H1 (cell line): ENCODE data around the gene EEPD1. TPM values are rescaled to one million over a fixed set of nuclear protein-coding genes. Genes with fewer than 3 reads are reported as not detected.

Experiments
- CTCF ChIA-PET: fragments of 300-600 bp; sonication (Branson Sonifier 250); formaldehyde crosslinking; loops from one replicate; lab custom pipeline; 2021; ENCODE audit not compliant: partially characterized antibody; lab: Charles Lee
- POLR2A ChIA-PET: fragments of 300-600 bp; sonication (Branson Sonifier 250); formaldehyde crosslinking; loops from one replicate; lab custom pipeline; 2021; ENCODE audit warnings: inconsistent platforms; ENCODE audit not compliant: partially characterized antibody; lab: Charles Lee
- DNase-seq, 2 experiments: peaks; one replicate each; pipeline versions ENCODE4 v3.0.0 to v3.0.0-alpha.2; 2010 to 2022; ENCODE audit warnings: low spot score in 2 of 2, low read depth in 1 of 2, mixed read lengths in 1 of 2
- FAIRE-seq: peaks from 2 replicates; lab custom pipeline; 2011; peaks lifted over from hg19 to GRCh38; lab: Jason Lieb, UNC
- H2AFZ ChIP-seq: 2 replicates; pipeline ENCODE4 v1.8.1; 2012; ENCODE audit warnings: low read length, inconsistent platforms
- H2AK5ac ChIP-seq: 2 replicates; pipeline ENCODE4 v1.6.1; 2013; ENCODE audit warnings: low read depth, low read length
- H2BK120ac ChIP-seq: replicated peaks from 2 replicates; pipeline ENCODE3; 2013; ENCODE audit warnings: low read depth, low read length, inconsistent platforms
- H2BK12ac ChIP-seq: 2 replicates; pipeline ENCODE4 v1.6.1; 2013; ENCODE audit warnings: low read depth, low read length
- H2BK15ac ChIP-seq: 2 replicates; pipeline ENCODE4 v1.6.1; 2013; ENCODE audit warnings: low read length
- H2BK20ac ChIP-seq: 2 replicates; pipeline ENCODE4 v1.6.1; 2013; ENCODE audit warnings: low read length
- H2BK5ac ChIP-seq: 2 replicates; pipeline ENCODE4 v1.6.1; 2013; ENCODE audit warnings: low read depth, low read length
- H3K14ac ChIP-seq: 2 replicates; pipeline ENCODE4 v1.6.1; 2013; ENCODE audit warnings: inconsistent platforms; ENCODE audit not compliant: insufficient read length
- H3K18ac ChIP-seq: 2 replicates; pipeline ENCODE4 v1.6.1; 2013; ENCODE audit warnings: low read length; ENCODE audit errors: extremely low read depth
- H3K23ac ChIP-seq: 2 replicates; pipeline ENCODE4 v1.6.1; 2013; ENCODE audit warnings: inconsistent platforms; ENCODE audit not compliant: insufficient read length
- H3K23me2 ChIP-seq: 2 replicates; pipeline ENCODE4 v1.6.1; 2013; ENCODE audit warnings: low read depth, low read length
- H3K27ac ChIP-seq: 2 replicates; pipeline ENCODE4 v1.6.1; 2011; ENCODE audit warnings: low read depth, low read length, inconsistent platforms
- H3K27me3 ChIP-seq, 4 experiments: replicated peaks in 1 of 4; 1 replicate in 1 of 4; 2 replicates in 3 of 4; pipeline versions ENCODE4 v1.6.1 to v1.8.1; 2011 to 2013; ENCODE audit warnings: low read length in 3 of 4, mild to moderate bottlenecking in 3 of 4, inconsistent platforms in 2 of 4, mixed read lengths in 2 of 4, moderate library complexity in 1 of 4; ENCODE audit not compliant: control insufficient read depth in 3 of 4, insufficient read depth in 3 of 4; ENCODE audit errors: extremely low read depth in 1 of 4
- H3K36me3 ChIP-seq, 4 experiments: 2 replicates each; pipeline versions ENCODE4 v1.6.1 to v1.8.1; 2011 to 2013; ENCODE audit warnings: mild to moderate bottlenecking in 4 of 4, low read length in 3 of 4, moderate library complexity in 2 of 4, control low read depth in 1 of 4, inconsistent platforms in 1 of 4; ENCODE audit not compliant: insufficient read depth in 4 of 4, control insufficient read depth in 2 of 4
- H3K4ac ChIP-seq: replicated peaks from 2 replicates; pipeline ENCODE3; 2013; ENCODE audit warnings: low read length, low read depth, mixed read lengths, inconsistent platforms; ENCODE audit not compliant: insufficient read length
- H3K4me1 ChIP-seq, 4 experiments: replicated peaks in 1 of 4; 1 replicate in 1 of 4; 2 replicates in 3 of 4; pipeline versions ENCODE4 v1.6.1 to v1.8.1; 2011 to 2013; ENCODE audit warnings: low read length in 3 of 4, inconsistent platforms in 2 of 4, mixed read lengths in 1 of 4; ENCODE audit not compliant: insufficient read depth in 4 of 4, control insufficient read depth in 3 of 4
- H3K4me2 ChIP-seq, 2 experiments: 2 replicates each; pipeline versions ENCODE4 v1.6.1 to v1.8.1; 2011 to 2013; ENCODE audit warnings: low read depth in 2 of 2, low read length in 2 of 2, control low read depth in 1 of 2, inconsistent platforms in 1 of 2, mild to moderate bottlenecking in 1 of 2; ENCODE audit not compliant: insufficient read depth in 1 of 2
- H3K4me3 ChIP-seq, 4 experiments: fragments of 200-600, 300-600 bp in 1 of 4; sonication (generic), shearing (Covaris generic), sonication (Bioruptor Twin) in 1 of 4; 2 replicates each; pipeline versions ENCODE4 v1.5.1 to v1.8.1; 2011 to 2016; ENCODE audit warnings: low read length in 4 of 4, low read depth in 3 of 4, control low read depth in 2 of 4, inconsistent platforms in 2 of 4, mild to moderate bottlenecking in 2 of 4, mixed read lengths in 1 of 4, moderate library complexity in 1 of 4; ENCODE audit not compliant: insufficient read depth in 2 of 4; ENCODE audit errors: extremely low read depth in 1 of 4
- H3K56ac ChIP-seq: replicated peaks from 2 replicates; pipeline ENCODE3; 2013; ENCODE audit warnings: low read depth, mild to moderate bottlenecking, mixed read lengths, low read length, inconsistent platforms; ENCODE audit not compliant: insufficient read length
- H3K79me1 ChIP-seq: 2 replicates; pipeline ENCODE4 v1.6.1; 2013; ENCODE audit warnings: low read depth, low read length, control low read depth
- H3K79me2 ChIP-seq, 2 experiments: 2 replicates each; pipeline versions ENCODE4 v1.6.1 to v1.8.1; 2012 to 2013; ENCODE audit warnings: low read length in 2 of 2, mild to moderate bottlenecking in 2 of 2, inconsistent platforms in 1 of 2; ENCODE audit not compliant: insufficient read depth in 2 of 2, control insufficient read depth in 1 of 2
- H3K9ac ChIP-seq, 4 experiments: replicated peaks in 1 of 4; 1 replicate in 1 of 4; 2 replicates in 3 of 4; pipeline versions ENCODE4 v1.6.1 to v1.8.1; 2011 to 2013; ENCODE audit warnings: low read depth in 3 of 4, low read length in 3 of 4, control low read depth in 2 of 4, mild to moderate bottlenecking in 2 of 4, moderate library complexity in 2 of 4, inconsistent platforms in 1 of 4; ENCODE audit errors: extremely low read depth in 1 of 4
- H3K9me3 ChIP-seq, 2 experiments: 2 replicates each; pipeline versions ENCODE4 v1.6.1 to v1.8.1; 2012 to 2013; ENCODE audit warnings: mild to moderate bottlenecking in 2 of 2, moderate library complexity in 2 of 2, control low read depth in 1 of 2, inconsistent platforms in 1 of 2, low read depth in 1 of 2, low read length in 1 of 2, mixed read lengths in 1 of 2; ENCODE audit not compliant: insufficient read depth in 2 of 2
- H4K20me1 ChIP-seq, 2 experiments: replicated peaks in 1 of 2; 2 replicates each; pipeline versions ENCODE3 to v1.8.1; 2011 to 2013; ENCODE audit warnings: inconsistent platforms in 2 of 2, low read length in 2 of 2, mild to moderate bottlenecking in 1 of 2; ENCODE audit not compliant: insufficient read depth in 2 of 2, control insufficient read depth in 1 of 2
- H4K5ac ChIP-seq: 2 replicates; pipeline ENCODE4 v1.6.1; 2013; ENCODE audit warnings: low read length, low read depth, mixed read lengths, inconsistent platforms; ENCODE audit not compliant: insufficient read length
- H4K8ac ChIP-seq: 2 replicates; pipeline ENCODE4 v1.8.0; 2013; ENCODE audit warnings: mild to moderate bottlenecking, moderate library complexity, low read length, inconsistent platforms; ENCODE audit not compliant: insufficient read depth; ENCODE audit errors: extremely low read depth
- H4K91ac ChIP-seq: replicated peaks from 2 replicates; pipeline ENCODE3; 2013; ENCODE audit warnings: low read length, mixed read lengths, inconsistent platforms; ENCODE audit not compliant: insufficient read length
- CBX8 ChIP-seq: fragments of 300-800, 300-1000 bp; sonication (generic); IDR thresholded peaks from 2 replicates; pipeline ENCODE4 v1.7.1; 2016; ENCODE audit warnings: low read depth, low read length, borderline replicate concordance
- CHD2 ChIP-seq: IDR thresholded peaks from 2 replicates; pipeline ENCODE4 v1.6.1; 2012; ENCODE audit warnings: low read length, improper control_type of control experiment
- CTBP2 ChIP-seq: IDR thresholded peaks from 2 replicates; pipeline ENCODE4 v1.7.0; 2011; ENCODE audit warnings: borderline replicate concordance, mild to moderate bottlenecking, moderate library complexity, mixed read lengths, low read length; ENCODE audit not compliant: insufficient read depth, insufficient read length
- EP300 ChIP-seq, 2 experiments: IDR thresholded peaks; 1 replicate in 1 of 2; 2 replicates in 1 of 2; pipeline ENCODE4 v1.6.1; 2011 to 2012; ENCODE audit warnings: low read depth in 2 of 2, low read length in 2 of 2, mild to moderate bottlenecking in 2 of 2, borderline replicate concordance in 1 of 2, inconsistent platforms in 1 of 2, moderate library complexity in 1 of 2
- MAFK ChIP-seq: IDR thresholded peaks from 2 replicates; pipeline ENCODE4 v1.6.1; 2012; ENCODE audit warnings: low read depth, mild to moderate bottlenecking, improper control_type of control experiment, low read length
- RBBP5 ChIP-seq: IDR thresholded peaks from 2 replicates; pipeline ENCODE4 v1.7.1; 2012; ENCODE audit warnings: low read depth, mild to moderate bottlenecking, inconsistent platforms, low read length, moderate library complexity, borderline replicate concordance
- SAP30 ChIP-seq: fragments of 300-600 bp; sonication (generic); IDR thresholded peaks from 2 replicates; pipeline ENCODE4 v1.7.1; 2012; ENCODE audit warnings: low read length, moderate library complexity, mild to moderate bottlenecking, inconsistent platforms; ENCODE audit not compliant: insufficient read depth, insufficient replicate concordance
- SIX5 ChIP-seq: IDR thresholded peaks from 2 replicates; pipeline ENCODE4 v1.6.1; 2011; ENCODE audit warnings: mild to moderate bottlenecking, low read depth, low read length
- SUZ12 ChIP-seq: fragments of 200-600 bp; sonication (generic); IDR thresholded peaks from 2 replicates; pipeline ENCODE4 v1.6.1; 2012; ENCODE audit warnings: mild to moderate bottlenecking, inconsistent platforms, low read length, moderate library complexity, mixed read lengths
- USF2 ChIP-seq: IDR thresholded peaks from 2 replicates; pipeline ENCODE4 v1.6.1; 2011; ENCODE audit warnings: low read length, improper control_type of control experiment
- WGBS, 2 experiments: shearing (Covaris generic) in 1 of 2; methylation state at CpG; one replicate each; pipeline versions ENCODE4 v1.1.6 to v1.1.7; 2013 to 2015; ENCODE audit warnings: low lambda C conversion rate in 2 of 2, mixed read lengths in 2 of 2, inconsistent platforms in 1 of 2, low coverage in 1 of 2, missing lambda C conversion rate in 1 of 2; ENCODE audit not compliant: insufficient replicate concordance in 2 of 2, insufficient coverage in 1 of 2, insufficient read length in 1 of 2; ENCODE audit errors: extremely low coverage in 1 of 2, missing lambda C conversion rate in 1 of 2; 5-methylcytosine and 5-hydroxymethylcytosine counted together
- polyA plus RNA-seq, 7 experiments: library from polyadenylated mRNA; depleted of rRNA in 3 of 7; stranded (reverse) in 5 of 7; unstranded in 2 of 7; fragments of >200 nt in 5 of 7; fragments of 200-250 nt in 2 of 7; gene quantifications; 1 replicate in 5 of 7; 2 replicates in 1 of 7; 4 replicates in 1 of 7; pipeline versions ENCODE4 v1.2.1 to v1.2.3, GENCODE V29; 2011 to 2013; ENCODE audit warnings: missing spikeins in 2 of 7, mixed read lengths in 2 of 7
- total RNA-seq: library from RNA; stranded (reverse); fragmentation: NEBNext Ultra II Directional; extraction: Animal tissue kit (Norgen Biotek cat#: 25700); gene quantifications from 2 replicates; pipeline ENCODE4 v1.2.1, GENCODE V29; 2021

The EEPD1 gene
- total and polyA plus RNA-seq, 2 of the 8 experiments (the other 6 are each of a cell fraction or from before 2014, with no cell fraction given): 3.1 to 7.8 TPM

- ChIA-PET POLR2A (interaction anchor here (0.7 to 1.2 kb wide), 2 partner anchors 14 to 95 kb away, joined by 3 read pairs; no protein-coding TSS in a partner anchor), CTCF (interaction anchor here (0.6 to 7.6 kb wide), 12 partner anchors 8 to 399 kb away, joined by 3 to 36 read pairs (median 4); no protein-coding TSS in a partner anchor)
- H2BK120ac ChIP-seq: no peak overlapping the region
- H2AFZ ChIP-seq: no peak overlapping the region
- no peaks in the 10 kb centered on the region for H3K79me2 ChIP-seq
- no peak overlapping the region for H3K23ac ChIP-seq
- no peak overlapping the region for H3K4me3 ChIP-seq
- 84% methylated on average over 15 of the region's 15 CpGs; no CpG with 5 or more reads in 1 of the 2 experiments for WGBS, 2 experiments
- H2BK15ac ChIP-seq: peak overlapping the region; percentile 88; the same call in 1 of the 2 replicates
- peak overlapping the region; percentile 53; the same call in 1 of the 2 replicates for H2AK5ac ChIP-seq
- no peak overlapping the region; the same call in 1 of the 2 replicates for H4K8ac ChIP-seq
- H3K79me1 ChIP-seq: no peaks in the 10 kb centered on the region
- no peak overlapping the region for H3K9ac ChIP-seq
- H4K20me1 ChIP-seq: no peaks in the 10 kb centered on the region
- H3K9me3 ChIP-seq: no peaks in the 10 kb centered on the region
- H4K91ac ChIP-seq: no peak overlapping the region
- peaks cover 7 to 18% (median 16%) of the 10 kb centered on the region in 4 experiments; a peak in 5 of 7 replicates for H3K4me1 ChIP-seq
- H2BK20ac ChIP-seq: no peak overlapping the region
- no peak overlapping the region for H3K56ac ChIP-seq
- H2BK12ac ChIP-seq: 0 out of 2 replicates have a peak overlapping the region, but pooled peaks have one; percentile 75
- DNase-seq: peak in 1 of 2 experiments; percentile 31
- no peaks in the 10 kb centered on the region for H3K36me3 ChIP-seq
- H2BK5ac ChIP-seq: no peak overlapping the region
- H3K27ac ChIP-seq: no peak overlapping the region
- H3K23me2 ChIP-seq: no peaks in the 10 kb centered on the region
- no peak overlapping the region for H4K5ac ChIP-seq
- no peaks in the 10 kb centered on the region for H3K27me3 ChIP-seq
- no peak for FAIRE-seq
- no peak overlapping the region for H3K4me2 ChIP-seq
- H3K14ac ChIP-seq: no peak overlapping the region
- no peak overlapping the region; the same call in 1 of the 2 replicates for H3K18ac ChIP-seq
- H3K4ac ChIP-seq: no peak overlapping the region
- TF ChIP-seq SUZ12 (no peak), USF2 (no peak), CTBP2 (no peak), EP300 (IDR thresholded peaks at IDR 0.05; ENCODE audit: borderline replicate concordance in 1 of 2, low read depth in 2 of 2, low read length in 2 of 2) (no peak), MAFK (no peak), CHD2 (no peak), RBBP5 (no peak), SAP30 (no peak), SIX5 (no peak), CBX8 (no peak)
Observed at GRCh38 chr7:36272567-36273269, 119.7 kb downstream of the EEPD1 start.
